HepG2 (cell line): ENCODE data around the gene KCNIP3. TPM values are rescaled to one million over a fixed set of nuclear protein-coding genes. Genes with fewer than 3 reads are reported as not detected.

ENCODE experiments used
- EP300 ChIP-seq, 3 experiments: sonication (generic) in 1 of 3; formaldehyde crosslinking in 1 of 3; IDR thresholded peaks; 2 replicates each; pipeline versions ENCODE4 v1.5.1 to v1.6.1; 2011 to 2020; ENCODE audit warnings: low read depth in 2 of 3, low read length in 2 of 3, borderline replicate concordance in 1 of 3, improper control_type of control experiment in 1 of 3, mild to moderate bottlenecking in 1 of 3, missing genetic modification reagents in 1 of 3, moderate library complexity in 1 of 3
- IRX3 ChIP-seq: sonication (generic); formaldehyde crosslinking; IDR thresholded peaks from 2 replicates; pipeline ENCODE4 v1.8.1; 2023; ENCODE audit warnings: mild to moderate bottlenecking, low read depth, missing genetic modification reagents, borderline replicate concordance
- KDM5B ChIP-seq: sonication (generic); formaldehyde crosslinking; IDR thresholded peaks from 2 replicates; pipeline ENCODE4 v1.4.0; 2020; ENCODE audit warnings: missing genetic modification reagents, mild to moderate bottlenecking, borderline replicate concordance
- KDM6A ChIP-seq: IDR thresholded peaks from 2 replicates; pipeline ENCODE4 v1.6.1; 2016; ENCODE audit warnings: low read depth
- KMT2B ChIP-seq: IDR thresholded peaks from 2 replicates; pipeline ENCODE4 v1.6.1; 2016; ENCODE audit warnings: missing genetic modification reagents, missing compliant biosample characterization
- STAG1 ChIP-seq: sonication (generic); formaldehyde crosslinking; IDR thresholded peaks from 2 replicates; pipeline ENCODE4 v1.4.0; 2020; ENCODE audit warnings: missing genetic modification reagents
- THAP11 ChIP-seq: IDR thresholded peaks from 2 replicates; pipeline ENCODE4 v1.6.1; 2016; ENCODE audit warnings: missing biosample characterization, missing genetic modification reagents
- TSC22D2 ChIP-seq: sonication (generic); formaldehyde crosslinking; IDR thresholded peaks from 2 replicates; pipeline ENCODE4 v1.5.1; 2020; ENCODE audit warnings: missing genetic modification reagents, mild to moderate bottlenecking, borderline replicate concordance
- ZNF441 ChIP-seq: sonication (generic); formaldehyde crosslinking; IDR thresholded peaks from 2 replicates; pipeline ENCODE4 v1.7.0; 2021; ENCODE audit warnings: missing genetic modification reagents, borderline replicate concordance
- polyA plus RNA-seq, 8 experiments: library from polyadenylated mRNA; depleted of rRNA in 3 of 8; stranded (reverse) in 7 of 8; unstranded in 1 of 8; fragments of >200 nt; fragmentation: Illumina TruSeq in 4 of 8; extraction: Trizol in 4 of 8; gene quantifications; 2 replicates each; pipeline versions ENCODE4 v1.2.1 to v1.2.3, GENCODE V29; 2011 to 2016; ENCODE audit warnings: low read depth in 4 of 8, missing spikeins in 1 of 8, mixed read lengths in 1 of 8; ENCODE audit not compliant: insufficient read depth in 1 of 8
- total RNA-seq, 5 experiments: library from RNA; depleted of rRNA; stranded (reverse); fragments of >200 nt; fragmentation: Illumina TruSeq; extraction: Trizol; gene quantifications; 2 replicates each; pipeline ENCODE4 v1.2.3, GENCODE V29; 2016; ENCODE audit warnings: low read depth in 1 of 5
- TF ChIP-seq, protein P1 (sequence below): IDR thresholded peaks from 2 replicates; pipeline ENCODE4 v1.6.1; 2016; ENCODE audit warnings: low read depth
- TF ChIP-seq, protein P2 (sequence below): sonication (generic); formaldehyde crosslinking; IDR thresholded peaks from 2 replicates; pipeline ENCODE4 v1.5.1; 2020; ENCODE audit warnings: mild to moderate bottlenecking, missing genetic modification reagents, moderate library complexity
- TF ChIP-seq, protein P3 (sequence below): sonication (generic); formaldehyde crosslinking; IDR thresholded peaks from 2 replicates; pipeline ENCODE4 v1.4.0; 2020; ENCODE audit warnings: low read depth, mild to moderate bottlenecking, missing genetic modification reagents
- TF ChIP-seq, protein P4 (sequence below): sonication (generic); formaldehyde crosslinking; IDR thresholded peaks from 2 replicates; pipeline ENCODE4 v1.4.0; 2020; ENCODE audit warnings: mild to moderate bottlenecking, missing genetic modification reagents

KCNIP3 gene
- total and polyA plus RNA-seq, 2 of the 13 experiments (the other 11 are each of a cell fraction or from before 2014, with no cell fraction given), result not detected

DNA sequence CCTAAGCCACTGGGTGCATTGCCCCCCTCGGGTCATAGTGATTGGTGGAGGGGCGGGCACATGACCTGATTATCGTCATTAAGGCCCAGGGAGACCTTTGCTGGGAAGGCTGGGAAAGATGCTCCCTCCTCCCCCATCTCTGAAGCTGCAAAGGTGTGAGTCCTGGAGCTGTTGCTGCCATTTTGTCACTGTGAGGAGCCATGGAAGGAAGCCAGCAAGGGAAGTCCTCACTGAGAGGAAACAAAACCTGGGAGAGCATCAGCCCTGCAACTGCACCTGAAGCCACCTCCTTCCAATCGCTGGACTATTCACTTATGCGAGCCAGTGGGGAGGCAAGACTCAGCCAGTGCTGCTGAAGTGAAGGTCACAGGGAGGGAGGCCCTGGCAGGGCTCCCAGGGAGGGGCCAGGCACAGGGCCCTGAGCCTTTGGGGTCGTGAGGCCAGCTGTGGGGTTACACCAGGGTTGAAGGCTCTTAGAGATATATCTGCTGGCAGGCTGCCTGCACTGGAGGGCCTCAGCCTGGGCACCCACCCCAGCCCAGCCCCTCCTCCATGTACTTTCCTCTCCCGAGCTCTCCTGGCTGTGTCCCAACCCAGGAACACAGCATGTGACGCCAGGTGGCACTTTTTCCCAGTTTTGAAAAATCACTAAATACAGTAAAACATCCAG is 94.6 kb downstream of the KCNIP3 start (continued):
- TF ChIP-seq, protein P1, sequence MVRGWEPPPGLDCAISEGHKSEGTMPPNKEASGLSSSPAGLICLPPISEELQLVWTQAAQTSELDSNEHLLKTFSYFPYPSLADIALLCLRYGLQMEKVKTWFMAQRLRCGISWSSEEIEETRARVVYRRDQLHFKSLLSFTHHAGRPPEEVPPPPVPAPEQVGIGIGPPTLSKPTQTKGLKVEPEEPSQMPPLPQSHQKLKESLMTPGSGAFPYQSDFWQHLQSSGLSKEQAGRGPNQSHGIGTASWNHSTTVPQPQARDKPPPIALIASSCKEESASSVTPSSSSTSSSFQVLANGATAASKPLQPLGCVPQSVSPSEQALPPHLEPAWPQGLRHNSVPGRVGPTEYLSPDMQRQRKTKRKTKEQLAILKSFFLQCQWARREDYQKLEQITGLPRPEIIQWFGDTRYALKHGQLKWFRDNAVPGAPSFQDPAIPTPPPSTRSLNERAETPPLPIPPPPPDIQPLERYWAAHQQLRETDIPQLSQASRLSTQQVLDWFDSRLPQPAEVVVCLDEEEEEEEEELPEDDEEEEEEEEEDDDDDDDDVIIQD (CRISPR knock-in tag), result no peak
- TF ChIP-seq EP300 (IDR thresholded peaks at IDR 0.05; ENCODE audit: low read depth in 2 of 2, low read length in 2 of 2), result peak in 1 of 2 experiments; percentile 51; a peak in 1 of 4 replicates
- no peak for TF ChIP-seq EP300 (CRISPR knock-in tag; IDR thresholded peaks at IDR 0.05; ENCODE audit: borderline replicate concordance)
- TF ChIP-seq STAG1 (CRISPR knock-in tag), result peak; percentile 35
- TF ChIP-seq TSC22D2 (CRISPR knock-in tag), result peak; percentile 53; the same call in 1 of the 2 replicates
- peak; percentile 55; the same call in 1 of the 2 replicates for TF ChIP-seq KDM6A
- no peak for TF ChIP-seq ZNF441 (CRISPR knock-in tag)
- TF ChIP-seq THAP11 (CRISPR knock-in tag), result 0 out of 2 replicates have a peak, but pooled peaks have one; percentile 13
- TF ChIP-seq, protein P2, sequence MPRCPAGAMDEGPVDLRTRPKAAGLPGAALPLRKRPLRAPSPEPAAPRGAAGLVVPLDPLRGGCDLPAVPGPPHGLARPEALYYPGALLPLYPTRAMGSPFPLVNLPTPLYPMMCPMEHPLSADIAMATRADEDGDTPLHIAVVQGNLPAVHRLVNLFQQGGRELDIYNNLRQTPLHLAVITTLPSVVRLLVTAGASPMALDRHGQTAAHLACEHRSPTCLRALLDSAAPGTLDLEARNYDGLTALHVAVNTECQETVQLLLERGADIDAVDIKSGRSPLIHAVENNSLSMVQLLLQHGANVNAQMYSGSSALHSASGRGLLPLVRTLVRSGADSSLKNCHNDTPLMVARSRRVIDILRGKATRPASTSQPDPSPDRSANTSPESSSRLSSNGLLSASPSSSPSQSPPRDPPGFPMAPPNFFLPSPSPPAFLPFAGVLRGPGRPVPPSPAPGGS (CRISPR knock-in tag), result peak; percentile 30; the same call in 1 of the 2 replicates
- 0 out of 2 replicates have a peak, but pooled peaks have one; percentile 33 for TF ChIP-seq KMT2B (CRISPR knock-in tag)
- peak; percentile 29; the same call in 1 of the 2 replicates for TF ChIP-seq KDM5B (CRISPR knock-in tag)
- TF ChIP-seq IRX3 (CRISPR knock-in tag), result peak; percentile 64; the same call in 1 of the 2 replicates
- TF ChIP-seq, protein P3, sequence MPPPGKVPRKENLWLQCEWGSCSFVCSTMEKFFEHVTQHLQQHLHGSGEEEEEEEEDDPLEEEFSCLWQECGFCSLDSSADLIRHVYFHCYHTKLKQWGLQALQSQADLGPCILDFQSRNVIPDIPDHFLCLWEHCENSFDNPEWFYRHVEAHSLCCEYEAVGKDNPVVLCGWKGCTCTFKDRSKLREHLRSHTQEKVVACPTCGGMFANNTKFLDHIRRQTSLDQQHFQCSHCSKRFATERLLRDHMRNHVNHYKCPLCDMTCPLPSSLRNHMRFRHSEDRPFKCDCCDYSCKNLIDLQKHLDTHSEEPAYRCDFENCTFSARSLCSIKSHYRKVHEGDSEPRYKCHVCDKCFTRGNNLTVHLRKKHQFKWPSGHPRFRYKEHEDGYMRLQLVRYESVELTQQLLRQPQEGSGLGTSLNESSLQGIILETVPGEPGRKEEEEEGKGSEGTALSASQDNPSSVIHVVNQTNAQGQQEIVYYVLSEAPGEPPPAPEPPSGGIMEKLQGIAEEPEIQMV (CRISPR knock-in tag), result peak; percentile 61; the same call in 1 of the 2 replicates
- TF ChIP-seq, protein P4, sequence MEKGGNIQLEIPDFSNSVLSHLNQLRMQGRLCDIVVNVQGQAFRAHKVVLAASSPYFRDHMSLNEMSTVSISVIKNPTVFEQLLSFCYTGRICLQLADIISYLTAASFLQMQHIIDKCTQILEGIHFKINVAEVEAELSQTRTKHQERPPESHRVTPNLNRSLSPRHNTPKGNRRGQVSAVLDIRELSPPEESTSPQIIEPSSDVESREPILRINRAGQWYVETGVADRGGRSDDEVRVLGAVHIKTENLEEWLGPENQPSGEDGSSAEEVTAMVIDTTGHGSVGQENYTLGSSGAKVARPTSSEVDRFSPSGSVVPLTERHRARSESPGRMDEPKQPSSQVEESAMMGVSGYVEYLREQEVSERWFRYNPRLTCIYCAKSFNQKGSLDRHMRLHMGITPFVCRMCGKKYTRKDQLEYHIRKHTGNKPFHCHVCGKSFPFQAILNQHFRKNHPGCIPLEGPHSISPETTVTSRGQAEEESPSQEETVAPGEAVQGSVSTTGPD, result no peak
